Breast epithelium (tissue), 4 donors: ENCODE data around the gene ASIC3. TPM values are rescaled to one million over a fixed set of nuclear protein-coding genes. Genes with fewer than 3 reads are reported as not detected.

Experiments used
- DNase-seq, 2 donors: peaks; one replicate each; pipeline ENCODE4 v3.0.0-alpha.2; 2019; ENCODE audit warnings: low spot score in 2 of 2
- H3K27ac ChIP-seq, 2 donors: fragments of 200-600 bp; sonication (generic) in 1 of 2; one replicate each; pipeline ENCODE4 v1.5.1; 2016 to 2019; ENCODE audit warnings: mild to moderate bottlenecking in 1 of 2
- H3K27me3 ChIP-seq, 2 donors: fragments of 200-600 bp; sonication (generic) in 1 of 2; one replicate each; pipeline versions ENCODE4 v1.5.1 to v1.6.0; 2017 to 2019; ENCODE audit warnings: control low read depth in 1 of 2, mild to moderate bottlenecking in 1 of 2
- H3K36me3 ChIP-seq: fragments of 200-600 bp; one replicate; pipeline ENCODE4 v1.5.1; 2019
- H3K4me1 ChIP-seq, 2 donors: fragments of 200-600 bp; sonication (generic); one replicate each; pipeline ENCODE4 v1.5.1; 2016 to 2019; ENCODE audit warnings: control low read depth in 1 of 2
- H3K4me3 ChIP-seq, 3 donors: fragments of 200-600 bp; sonication (generic); 1 replicate in 2 of 3; 2 replicates in 1 of 3; pipeline ENCODE4 v1.5.1; 2016 to 2019; ENCODE audit warnings: mild to moderate bottlenecking in 3 of 3, moderate library complexity in 2 of 3
- H3K9me3 ChIP-seq, 2 donors: fragments of 200-600 bp; sonication (generic) in 1 of 2; one replicate each; pipeline ENCODE4 v1.5.1; 2016 to 2019; ENCODE audit warnings: control low read depth in 1 of 2
- CTCF ChIP-seq, 3 donors: fragments of 450-650 bp; IDR thresholded peaks; one replicate each; pipeline ENCODE4 v1.5.1; 2016 to 2017; ENCODE audit warnings: antibody characterized with exemption in 3 of 3, mild to moderate bottlenecking in 3 of 3, moderate library complexity in 3 of 3
- POLR2A ChIP-seq: fragments of 450-650 bp; IDR thresholded peaks from one replicate; pipeline ENCODE4 v1.6.1; 2016; ENCODE audit warnings: antibody characterized with exemption, mild to moderate bottlenecking, moderate library complexity
- POLR2AphosphoS5 ChIP-seq, 3 donors: sonication (generic); formaldehyde crosslinking; IDR thresholded peaks; one replicate each; pipeline ENCODE4 v1.6.1; 2017; ENCODE audit warnings: antibody characterized with exemption in 3 of 3
- intact Hi-C: fragments of 100-400 bp; cut with DNase I; formaldehyde crosslinking; loops from one replicate; pipeline ENCODE4 v1.15.1; 2023; ENCODE audit warnings: low total_unique reads
- total RNA-seq, 3 donors: library from RNA; depleted of rRNA; stranded (reverse); fragments of >200 nt; gene quantifications; one replicate each; pipeline ENCODE4 v1.1.0, GENCODE V29; 2016

The ASIC3 gene
- total RNA-seq, 3 donors from 2014 or later, result 1.3 to 3.3 (median 2.3) TPM

- intact Hi-C loops, result no loop called here
- peaks cover 29% of the 10 kb centered on the region for H3K36me3 ChIP-seq
- no peak overlapping the region for H3K4me3 ChIP-seq
- no peaks in the 10 kb centered on the region for H3K27me3 ChIP-seq
- no peak overlapping the region for H3K27ac ChIP-seq
- H3K9me3 ChIP-seq, result no peaks in the 10 kb centered on the region
- no peak for DNase-seq
- TF ChIP-seq POLR2AphosphoS5 (IDR thresholded peaks at IDR 0.05) (no peak), POLR2A (no peak), CTCF (IDR thresholded peaks at IDR 0.05) (no peak)
- no peaks in the 10 kb centered on the region for H3K4me1 ChIP-seq
Observed at GRCh38 chr7:151071032-151071866, 22.9 kb downstream of the ASIC3 start.

- no peak for TF ChIP-seq POLR2AphosphoS5 (IDR thresholded peaks at IDR 0.05)
- no peak for TF ChIP-seq POLR2A
- TF ChIP-seq CTCF (IDR thresholded peaks at IDR 0.05), result no peak
- intact Hi-C loops, result no loop called here
- no peaks in the 10 kb centered on the region for H3K9me3 ChIP-seq
- peaks cover 0 to 1% of the 10 kb centered on the region in 2 donors for H3K4me1 ChIP-seq
- no peak overlapping the region for H3K4me3 ChIP-seq
- H3K27me3 ChIP-seq, result no peaks in the 10 kb centered on the region
- H3K36me3 ChIP-seq, result peaks cover 19% of the 10 kb centered on the region
- H3K27ac ChIP-seq, result no peak overlapping the region
- DNase-seq, result no peak
Observed at GRCh38 chr7:151073990-151074389, 25.7 kb downstream of the ASIC3 start.

GRCh38 chr7:151074817-151075661, 26.7 kb downstream of the ASIC3 start:
- H3K27me3 ChIP-seq, result no peaks in the 10 kb centered on the region
- no peak overlapping the region for H3K4me3 ChIP-seq
- peaks cover 13% of the 10 kb centered on the region for H3K36me3 ChIP-seq
- H3K4me1 ChIP-seq, result peaks cover 6 to 12% of the 10 kb centered on the region in 2 donors
- DNase-seq, result no peak
- H3K9me3 ChIP-seq, result no peaks in the 10 kb centered on the region
- TF ChIP-seq POLR2AphosphoS5 (IDR thresholded peaks at IDR 0.05), result no peak
- no peak for TF ChIP-seq CTCF (IDR thresholded peaks at IDR 0.05)
- no peak for TF ChIP-seq POLR2A
- intact Hi-C loops, result no loop called here
- H3K27ac ChIP-seq, result no peak overlapping the region

GRCh38 chr7:151075662-151075971, 27.3 kb downstream of the ASIC3 start:
- no peak for TF ChIP-seq POLR2A
- TF ChIP-seq CTCF (IDR thresholded peaks at IDR 0.05), result no peak
- no peak for TF ChIP-seq POLR2AphosphoS5 (IDR thresholded peaks at IDR 0.05)
- Histone ChIP-seq H3K4me3 (no peak overlapping the region), H3K4me1 (peaks cover 6 to 12% of the 10 kb centered on the region in 2 donors), H3K9me3 (no peaks in the 10 kb centered on the region), H3K27ac (no peak overlapping the region), H3K36me3 (peaks cover 13% of the 10 kb centered on the region), H3K27me3 (no peaks in the 10 kb centered on the region)
- no peak for DNase-seq
- intact Hi-C loops, result no loop called here

- H3K27ac ChIP-seq, result no peak overlapping the region
- intact Hi-C loops, result no loop called here
- no peak for DNase-seq
- no peaks in the 10 kb centered on the region for H3K27me3 ChIP-seq
- H3K9me3 ChIP-seq, result no peaks in the 10 kb centered on the region
- peaks cover 10% of the 10 kb centered on the region for H3K36me3 ChIP-seq
- H3K4me3 ChIP-seq, result no peak overlapping the region
- peaks cover 6 to 14% of the 10 kb centered on the region in 2 donors for H3K4me1 ChIP-seq
- TF ChIP-seq POLR2AphosphoS5 (IDR thresholded peaks at IDR 0.05) (no peak), POLR2A (no peak), CTCF (IDR thresholded peaks at IDR 0.05) (no peak)
Observed at GRCh38 chr7:151075978-151076426, 27.7 kb downstream of the ASIC3 start.
